Measurements from ENCODE around the gene TMEM167B. TPM values are rescaled to one million over a fixed set of nuclear protein-coding genes. Genes with fewer than 3 reads are reported as not detected.

TMEM167B gene
- total RNA-seq, 1 experiment from 2014 or later = 26.4 TPM

DNA sequence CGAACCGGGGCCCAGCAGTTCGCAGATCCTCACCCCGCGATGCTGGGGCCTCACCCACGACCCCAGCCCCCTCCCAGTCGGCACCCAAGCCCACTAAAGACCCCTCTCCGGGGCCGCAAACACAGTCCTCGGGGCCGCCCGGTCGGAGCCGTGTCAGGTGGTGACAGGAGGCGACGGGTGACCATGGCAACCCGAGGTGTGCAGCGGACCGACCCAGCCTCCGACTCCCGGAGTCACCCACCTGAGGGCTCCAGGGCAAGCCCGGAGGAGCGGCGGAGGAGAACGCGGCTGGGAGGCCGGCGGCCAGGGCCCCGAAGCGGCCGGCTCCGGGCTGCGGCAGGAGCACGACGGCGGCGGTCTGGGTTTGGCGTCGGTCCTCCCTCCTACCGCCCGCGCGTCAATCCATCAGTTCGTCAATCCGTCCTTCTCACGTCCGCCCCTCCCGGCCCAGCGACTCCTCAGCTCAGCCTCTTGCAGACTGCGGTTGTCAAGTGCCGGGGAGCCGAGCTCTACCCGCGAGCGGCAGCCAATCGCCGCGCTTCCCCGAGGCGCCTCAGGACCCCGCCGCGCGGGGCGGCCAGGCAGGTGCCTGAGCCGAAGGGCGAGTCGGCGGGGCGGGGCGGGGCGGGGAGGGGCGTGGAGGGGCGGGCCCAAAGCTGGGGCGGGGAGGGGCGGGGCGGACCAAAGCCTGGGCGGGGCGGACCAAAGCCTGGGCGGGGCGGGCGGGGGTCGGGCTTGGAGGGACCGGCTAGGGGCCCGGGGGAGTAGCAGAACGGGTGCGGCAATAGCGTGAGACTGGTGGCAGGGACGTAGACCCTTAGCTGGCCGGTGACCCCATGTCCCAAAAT is 48.7 kb upstream of the TMEM167B start, which contains the start of gene WDR47:
WDR47 (minus strand) TSS at position 482 of the 848 bp plus-strand sequence. CDS start 18,590 bp downstream, outside the sequence.
- peak; percentile 99 for DNase-seq (ENCODE audit: low spot score)
- ChIA-PET CTCF (interaction anchor here (0.6 kb wide), 1 partner anchor 34 kb away, joined by 7 read pairs; the partner anchor contains the start of gene TAF13), POLR2A (ENCODE audit: low non-redundant PET) (interaction anchor here (0.6 kb wide), 2 partner anchors 47 to 446 kb away, joined by 3 to 5 read pairs; no protein-coding TSS in a partner anchor)
- Histone ChIP-seq H3K36me3 (ENCODE audit: insufficient read depth, low read length, poor library complexity, severe bottlenecking) (no peaks in the 10 kb centered on the region), H3K27ac (ENCODE audit: low read depth, low read length, poor library complexity, severe bottlenecking) (peak within 1 kb of the TSS; percentile 75), H3K27me3 (replicated peaks; ENCODE audit: insufficient read depth, low read depth, low read length, poor library complexity) (no peaks in the 10 kb centered on the region), H3K9me3 (ENCODE audit: low read depth, low read length, poor library complexity, severe bottlenecking) (no peaks in the 10 kb centered on the region), H3K4me3 (ENCODE audit: low read depth, low read length, poor library complexity, severe bottlenecking) (peak within 1 kb of the TSS; percentile 97), H3K4me1 (ENCODE audit: insufficient read depth, low read length, poor library complexity, severe bottlenecking) (peaks cover 3% of the 10 kb centered on the region)
- BruUV-seq (replicated peaks) = no TSS peak
- TF ChIP-seq EZH2 (IDR thresholded peaks at IDR 0.05; ENCODE audit: borderline replicate concordance, low read depth, low read length, poor library complexity, severe bottlenecking) = no peak
- TF ChIP-seq, protein P1, sequence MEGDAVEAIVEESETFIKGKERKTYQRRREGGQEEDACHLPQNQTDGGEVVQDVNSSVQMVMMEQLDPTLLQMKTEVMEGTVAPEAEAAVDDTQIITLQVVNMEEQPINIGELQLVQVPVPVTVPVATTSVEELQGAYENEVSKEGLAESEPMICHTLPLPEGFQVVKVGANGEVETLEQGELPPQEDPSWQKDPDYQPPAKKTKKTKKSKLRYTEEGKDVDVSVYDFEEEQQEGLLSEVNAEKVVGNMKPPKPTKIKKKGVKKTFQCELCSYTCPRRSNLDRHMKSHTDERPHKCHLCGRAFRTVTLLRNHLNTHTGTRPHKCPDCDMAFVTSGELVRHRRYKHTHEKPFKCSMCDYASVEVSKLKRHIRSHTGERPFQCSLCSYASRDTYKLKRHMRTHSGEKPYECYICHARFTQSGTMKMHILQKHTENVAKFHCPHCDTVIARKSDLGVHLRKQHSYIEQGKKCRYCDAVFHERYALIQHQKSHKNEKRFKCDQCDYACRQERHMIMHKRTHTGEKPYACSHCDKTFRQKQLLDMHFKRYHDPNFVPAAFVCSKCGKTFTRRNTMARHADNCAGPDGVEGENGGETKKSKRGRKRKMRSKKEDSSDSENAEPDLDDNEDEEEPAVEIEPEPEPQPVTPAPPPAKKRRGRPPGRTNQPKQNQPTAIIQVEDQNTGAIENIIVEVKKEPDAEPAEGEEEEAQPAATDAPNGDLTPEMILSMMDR (conservative IDR thresholded peaks at IDR 0.05; ENCODE audit: low read depth, low read length) = no peak
- intact Hi-C loops (cut with micrococcal nuclease; ENCODE audit: unreplicated experiment) = no loop called here

DNA sequence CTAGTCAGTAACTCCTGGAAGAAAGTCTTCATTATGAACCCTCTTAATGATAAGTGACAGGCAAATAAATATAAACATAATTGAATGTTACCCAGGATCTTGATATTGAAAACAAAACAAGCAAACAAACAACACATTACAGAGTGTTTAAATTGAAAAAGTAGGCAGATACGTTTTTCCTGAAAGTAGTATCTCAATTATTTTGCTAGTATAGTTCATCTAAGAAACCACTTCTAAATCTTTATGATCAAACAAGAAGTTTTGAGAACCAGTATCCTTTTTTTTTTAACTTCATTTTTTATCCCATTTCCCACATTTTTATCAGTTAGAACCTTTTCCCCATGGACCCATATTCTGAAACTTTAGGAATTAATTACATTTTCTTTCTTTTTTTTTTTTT is 45.0 kb upstream of the TMEM167B start:
- H3K9me3 ChIP-seq (ENCODE audit: low read depth, low read length, poor library complexity, severe bottlenecking) = no peaks in the 10 kb centered on the region
- no TSS peak for BruUV-seq (replicated peaks)
- no peak overlapping the region for H3K27ac ChIP-seq (ENCODE audit: low read depth, low read length, poor library complexity, severe bottlenecking)
- intact Hi-C loops (cut with micrococcal nuclease; ENCODE audit: unreplicated experiment) = no loop called here
- no peaks in the 10 kb centered on the region for H3K27me3 ChIP-seq (replicated peaks; ENCODE audit: insufficient read depth, low read depth, low read length, poor library complexity)
- DNase-seq (ENCODE audit: low spot score) = no peak
- no peaks in the 10 kb centered on the region for H3K36me3 ChIP-seq (ENCODE audit: insufficient read depth, low read length, poor library complexity, severe bottlenecking)
- ChIA-PET CTCF (interaction anchor here (0.6 kb wide), 1 partner anchor 283 kb away, joined by 3 read pairs; no protein-coding TSS in a partner anchor), POLR2A (ENCODE audit: low non-redundant PET) (no interaction called here)
- H3K4me1 ChIP-seq (ENCODE audit: insufficient read depth, low read length, poor library complexity, severe bottlenecking) = no peaks in the 10 kb centered on the region
- TF ChIP-seq EZH2 (IDR thresholded peaks at IDR 0.05; ENCODE audit: borderline replicate concordance, low read depth, low read length, poor library complexity, severe bottlenecking) = no peak
- TF ChIP-seq, protein P1 (conservative IDR thresholded peaks at IDR 0.05; ENCODE audit: low read depth, low read length) = no peak
- no peak overlapping the region for H3K4me3 ChIP-seq (ENCODE audit: low read depth, low read length, poor library complexity, severe bottlenecking)

DNA sequence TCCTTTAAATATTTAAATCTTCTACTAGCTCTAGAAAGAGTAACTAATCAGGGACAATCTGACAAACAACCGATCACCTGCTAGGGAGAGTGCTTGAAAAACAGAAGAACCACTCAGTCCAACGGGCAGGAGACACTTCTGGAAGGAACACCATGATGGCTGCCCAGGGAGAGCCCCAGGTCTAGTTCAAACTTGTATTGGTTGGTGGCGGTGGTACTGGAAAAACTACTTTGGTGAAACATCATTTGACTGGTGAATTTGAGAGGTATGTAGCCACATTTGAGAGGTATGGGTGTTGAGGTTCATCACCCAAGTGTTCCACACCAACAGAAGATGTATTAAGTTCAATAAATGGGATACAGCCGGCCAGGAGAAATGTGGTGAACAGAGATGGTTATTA is 43.9 kb upstream of the TMEM167B start:
- no TSS peak for BruUV-seq (replicated peaks)
- no peaks in the 10 kb centered on the region for H3K9me3 ChIP-seq (ENCODE audit: low read depth, low read length, poor library complexity, severe bottlenecking)
- H3K27me3 ChIP-seq (replicated peaks; ENCODE audit: insufficient read depth, low read depth, low read length, poor library complexity) = no peaks in the 10 kb centered on the region
- H3K4me3 ChIP-seq (ENCODE audit: low read depth, low read length, poor library complexity, severe bottlenecking) = no peak overlapping the region
- no peak for DNase-seq (ENCODE audit: low spot score)
- ChIA-PET CTCF (no interaction called here), POLR2A (ENCODE audit: low non-redundant PET) (no interaction called here)
- no peaks in the 10 kb centered on the region for H3K36me3 ChIP-seq (ENCODE audit: insufficient read depth, low read length, poor library complexity, severe bottlenecking)
- H3K27ac ChIP-seq (ENCODE audit: low read depth, low read length, poor library complexity, severe bottlenecking) = no peak overlapping the region
- intact Hi-C loops (cut with micrococcal nuclease; ENCODE audit: unreplicated experiment) = no loop called here
- no peaks in the 10 kb centered on the region for H3K4me1 ChIP-seq (ENCODE audit: insufficient read depth, low read length, poor library complexity, severe bottlenecking)
- TF ChIP-seq EZH2 (IDR thresholded peaks at IDR 0.05; ENCODE audit: borderline replicate concordance, low read depth, low read length, poor library complexity, severe bottlenecking) = no peak
- TF ChIP-seq, protein P1 (conservative IDR thresholded peaks at IDR 0.05; ENCODE audit: low read depth, low read length) = no peak
